LNCaP clone FGC (cell line): Measurements from ENCODE around the gene DHX15.

ENCODE experiments used
- DNase-seq: peaks from one replicate; pipeline ENCODE4 v3.0.0-alpha.2; 2011; ENCODE audit warnings: low read depth
- H3K4me3 ChIP-seq: 2 replicates; pipeline ENCODE4 v1.5.1; 2011; ENCODE audit warnings: mild to moderate bottlenecking, low read depth, low read length, control low read depth
- CTCF ChIP-seq: IDR thresholded peaks from 2 replicates; pipeline ENCODE4 v1.5.1; 2012; ENCODE audit warnings: mild to moderate bottlenecking; ENCODE audit not compliant: control insufficient read depth, insufficient read depth; ENCODE audit errors: extremely low read depth

DHX15 gene

GRCh38 chr4:24533364-24533763, 51.0 kb downstream of the DHX15 start:
- no peak for TF ChIP-seq CTCF

GRCh38 chr4:24529555-24529954, 54.8 kb downstream of the DHX15 start:
- TF ChIP-seq CTCF, result no peak
- DNase-seq, result no peak
- no peak overlapping the region for H3K4me3 ChIP-seq

More at GRCh38 chr4:24533364-24533763, 51.0 kb downstream of the DHX15 start:
- DNase-seq, result peak; percentile 50
- H3K4me3 ChIP-seq, result no peak overlapping the region

GRCh38 chr4:24527371-24527770, 57.0 kb downstream of the DHX15 start:
- H3K4me3 ChIP-seq, result no peak overlapping the region
- TF ChIP-seq CTCF, result no peak
- DNase-seq, result no peak

- H3K4me3 ChIP-seq, result no peak overlapping the region
- DNase-seq, result no peak
- no peak for TF ChIP-seq CTCF
These were observed 62.8 kb downstream of the DHX15 start for GRCh38 chr4:24521544-24521943.

GRCh38 chr4:24519649-24520048, 64.7 kb downstream of the DHX15 start:
- DNase-seq, result no peak
- no peak for TF ChIP-seq CTCF
- H3K4me3 ChIP-seq, result no peak overlapping the region

- no peak for TF ChIP-seq CTCF
- DNase-seq, result no peak
- H3K4me3 ChIP-seq, result no peak overlapping the region
These were observed 66.7 kb downstream of the DHX15 start for GRCh38 chr4:24517676-24518075.

GRCh38 chr4:24516926-24517325, 67.4 kb downstream of the DHX15 start:
- no peak overlapping the region for H3K4me3 ChIP-seq
- DNase-seq, result no peak
- no peak for TF ChIP-seq CTCF
